HG02610 (cell line): Measurements from ENCODE around the gene RNU5B-1.

Source experiments
- ATAC-seq: cut with Tn5 transposase; IDR thresholded peaks from one replicate; pipeline ENCODE4 v1.9.1; 2021; ENCODE audit warnings: mild to moderate bottlenecking, moderate library complexity; ENCODE audit not compliant: unreplicated experiment

The RNU5B-1 gene

GRCh38 chr15:65327651-65328393, 23.3 kb downstream of the RNU5B-1 start:
- no peak for ATAC-seq

- no peak for ATAC-seq
Measured at GRCh38 chr15:65328506-65329287, 24.2 kb downstream of the RNU5B-1 start.

- no peak for ATAC-seq
Measured at GRCh38 chr15:65329288-65329983, 25.0 kb downstream of the RNU5B-1 start.

- ATAC-seq: no peak
Measured at GRCh38 chr15:65329984-65330735, 25.7 kb downstream of the RNU5B-1 start.

- no peak for ATAC-seq
Measured at GRCh38 chr15:65330934-65331645, 26.6 kb downstream of the RNU5B-1 start.

- ATAC-seq: no peak
Measured at GRCh38 chr15:65331811-65332210, 27.3 kb downstream of the RNU5B-1 start.

- no peak for ATAC-seq
Measured at GRCh38 chr15:65332391-65333147, 28.1 kb downstream of the RNU5B-1 start.

- no peak for ATAC-seq
Measured at GRCh38 chr15:65333148-65333820, 28.8 kb downstream of the RNU5B-1 start.

GRCh38 chr15:65333856-65334255, 29.4 kb downstream of the RNU5B-1 start:
- no peak for ATAC-seq

GRCh38 chr15:65334586-65335231, 30.2 kb downstream of the RNU5B-1 start:
- ATAC-seq: no peak

- ATAC-seq: no peak
Measured at GRCh38 chr15:65335278-65336055, 31.0 kb downstream of the RNU5B-1 start.

- no peak for ATAC-seq
Measured at GRCh38 chr15:65336493-65337435, 32.3 kb downstream of the RNU5B-1 start.

GRCh38 chr15:65337436-65338070, 33.1 kb downstream of the RNU5B-1 start:
- no peak for ATAC-seq

GRCh38 chr15:65338366-65338765, 33.9 kb downstream of the RNU5B-1 start:
- no peak for ATAC-seq

GRCh38 chr15:65338823-65339222, 34.3 kb downstream of the RNU5B-1 start:
- no peak for ATAC-seq

GRCh38 chr15:65339416-65339815, 34.9 kb downstream of the RNU5B-1 start:
- no peak for ATAC-seq
